ENCODE data around the gene PCDHGA2.

GRCh38 chr5:141303756-141304155 lies 34.8 kb upstream of the PCDHGA2 start, which contains the start of gene SLC25A2:
- TF ChIP-seq CTCF (IDR thresholded peaks at IDR 0.05; ENCODE audit: borderline replicate concordance, extremely low read depth, low read length, poor library complexity, severe bottlenecking): no peak
- no peak for TF ChIP-seq EZH2 (IDR thresholded peaks at IDR 0.05; ENCODE audit: borderline replicate concordance, low read depth, low read length, severe bottlenecking)
